Measurements from ENCODE around the gene DERA.
"Not testable (repeated sequence)": the region's sequence is repeated elsewhere in the genome, so short reads cannot be mapped to it uniquely, and the experiment has no call there.

DERA gene

DNA sequence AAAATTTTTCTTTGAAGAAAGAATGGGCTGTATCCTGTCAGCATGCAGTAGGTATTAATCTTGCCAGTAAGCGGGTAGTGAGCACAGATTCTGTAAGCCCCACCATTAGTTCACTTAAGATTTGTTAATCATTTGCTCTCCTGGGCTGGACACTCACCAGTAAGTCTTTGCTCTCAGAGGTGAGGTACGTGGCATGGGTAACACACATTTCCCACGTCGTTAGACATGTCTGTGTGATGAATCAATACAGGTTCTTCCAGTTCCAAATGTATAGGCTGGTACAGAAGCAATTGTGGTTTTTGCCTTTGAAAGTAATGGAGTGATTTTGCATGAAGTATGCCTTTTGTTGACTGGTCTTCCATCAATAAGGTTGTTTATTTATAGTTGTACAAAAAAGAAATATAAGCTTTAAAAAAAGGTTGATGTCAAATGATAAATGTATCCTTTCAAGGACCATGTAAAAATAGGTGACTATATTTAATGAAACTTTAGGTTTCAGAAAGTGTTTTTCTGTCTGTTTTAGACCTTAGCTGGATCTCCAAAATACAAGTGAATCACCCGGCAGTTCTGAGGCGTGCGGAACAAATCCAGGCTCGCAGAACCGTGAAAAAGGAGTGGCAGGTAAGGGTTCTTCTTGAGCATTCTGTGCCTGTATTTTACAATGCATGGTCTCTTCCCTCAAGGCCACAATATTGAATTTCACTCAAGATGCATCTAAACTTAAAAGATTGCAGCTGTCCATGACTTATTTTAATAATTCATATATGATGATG is 45.5 kb downstream of the DERA start:
- in situ Hi-C loops (cut with MboI; ENCODE audit: low sequenced_read_pairs): no loop called here

DNA sequence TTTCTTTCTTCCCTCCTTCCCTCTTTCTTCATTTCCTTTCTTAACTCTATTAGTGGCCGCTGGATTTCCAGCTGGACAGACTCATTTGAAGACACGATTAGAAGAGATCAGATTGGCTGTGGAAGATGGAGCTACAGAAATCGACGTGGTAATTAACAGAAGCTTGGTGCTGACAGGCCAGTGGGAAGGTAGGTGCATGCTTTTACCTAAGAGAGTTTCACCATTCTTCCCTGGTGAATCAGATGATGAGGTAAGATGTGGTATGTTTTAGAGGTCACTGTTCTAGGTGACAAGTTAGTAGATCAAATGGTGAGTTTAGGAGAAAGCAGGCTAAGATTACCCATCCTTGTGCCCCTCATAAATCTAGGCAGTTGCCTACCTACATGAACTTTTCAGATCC is 51.6 kb downstream of the DERA start:
- in situ Hi-C loops (cut with MboI; ENCODE audit: low sequenced_read_pairs): no loop called here

DNA sequence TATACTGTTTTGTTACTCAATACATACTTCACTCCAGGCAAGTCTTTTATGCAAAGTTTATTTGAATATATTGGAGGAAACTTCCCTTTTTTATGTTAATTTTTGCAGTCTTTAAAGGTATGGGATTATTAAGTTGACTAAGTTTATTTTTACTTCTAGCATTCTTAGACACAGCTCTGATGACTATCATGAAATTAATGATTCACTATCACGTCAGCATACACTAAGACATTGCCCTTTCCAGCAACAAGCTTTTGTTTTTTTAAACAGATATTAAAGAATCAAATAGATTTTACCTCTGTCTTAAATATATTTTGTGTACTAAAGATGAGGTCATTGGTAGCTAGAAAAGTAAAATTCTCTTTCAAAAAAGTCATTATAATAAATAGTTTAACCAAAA is 52.1 kb downstream of the DERA start:
- in situ Hi-C loops (cut with MboI; ENCODE audit: low sequenced_read_pairs): no loop called here

DNA sequence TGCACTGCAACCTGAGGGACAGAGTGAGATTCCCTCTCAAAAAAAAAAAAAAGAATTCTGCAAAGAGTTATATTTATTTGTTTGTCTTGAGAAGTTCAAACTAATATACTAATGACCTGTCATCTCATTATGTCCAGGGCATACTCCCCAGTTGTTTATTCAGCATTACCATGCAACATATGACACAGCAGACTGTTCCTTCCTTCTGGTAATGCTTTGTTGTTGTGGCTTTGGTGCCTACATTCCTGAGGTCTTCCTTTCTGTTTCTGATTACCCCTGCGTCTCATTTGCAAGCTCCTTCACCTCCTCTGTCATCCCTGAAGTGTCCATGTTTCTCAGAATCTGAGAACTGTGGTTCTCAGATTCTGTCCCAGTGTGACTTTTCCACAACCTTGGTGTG is 55.3 kb downstream of the DERA start:
- in situ Hi-C loops (cut with MboI; ENCODE audit: low sequenced_read_pairs): no loop called here

DNA sequence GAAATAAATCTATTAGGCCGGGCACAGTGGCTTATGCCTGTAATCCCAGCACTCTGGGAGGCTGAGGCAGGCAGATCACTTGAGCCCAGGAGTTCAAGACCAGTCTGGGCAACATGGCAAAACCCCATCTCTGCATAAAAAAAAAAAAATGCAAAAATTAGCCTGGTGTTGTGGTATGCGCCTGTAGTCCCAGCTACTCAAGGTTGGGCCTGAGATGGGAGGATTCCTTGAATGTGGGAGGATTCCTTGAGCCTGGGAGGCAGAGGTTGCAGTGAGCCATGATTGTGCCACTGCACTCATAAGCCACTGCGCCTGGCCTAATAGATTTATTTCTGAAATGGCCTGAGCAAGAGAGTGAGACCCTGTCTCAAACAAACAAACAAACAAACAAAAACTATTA is 55.9 kb downstream of the DERA start:
- in situ Hi-C loops (cut with MboI; ENCODE audit: low sequenced_read_pairs): not testable (repeated sequence)

DNA sequence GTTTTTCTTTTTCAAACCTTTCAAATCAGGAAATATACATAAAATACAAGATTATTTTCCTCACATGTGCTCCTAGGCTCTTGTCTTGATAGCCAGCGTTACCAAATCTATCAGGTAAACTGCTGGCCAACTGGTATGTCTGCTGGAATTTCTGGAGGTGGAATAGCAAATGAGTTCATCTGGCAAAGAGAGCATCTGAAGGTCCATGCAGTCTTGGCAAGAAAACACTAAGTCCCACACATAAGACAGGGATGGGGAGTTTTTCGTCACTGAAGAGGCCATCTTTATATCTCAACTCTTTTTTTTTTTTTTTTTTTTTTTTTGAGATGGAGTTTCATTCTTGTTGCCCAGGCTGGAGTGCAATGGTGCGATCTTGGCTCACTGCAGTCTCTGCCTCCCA is 60.1 kb downstream of the DERA start:
- in situ Hi-C loops (cut with MboI; ENCODE audit: low sequenced_read_pairs): no loop called here

DNA sequence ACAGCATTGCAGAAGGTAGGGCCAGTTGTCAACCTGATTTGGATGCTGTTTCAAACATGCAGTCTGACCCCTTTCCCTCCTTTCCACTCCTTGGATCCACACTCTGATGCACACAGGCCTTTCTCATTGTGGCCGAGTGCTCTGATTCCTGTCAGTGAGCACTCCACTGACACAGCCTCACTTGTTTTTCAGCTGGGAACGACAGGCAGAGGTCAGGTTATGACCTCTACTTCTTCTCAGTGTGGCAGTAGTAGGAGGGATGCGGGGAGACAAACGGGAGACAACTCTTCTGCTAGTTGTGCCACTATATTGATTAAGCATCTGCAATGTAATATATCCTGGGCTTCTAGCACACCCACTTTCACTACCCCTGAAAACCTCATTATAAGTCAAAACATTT is 61.8 kb downstream of the DERA start:
- in situ Hi-C loops (cut with MboI; ENCODE audit: low sequenced_read_pairs): no loop called here

DNA sequence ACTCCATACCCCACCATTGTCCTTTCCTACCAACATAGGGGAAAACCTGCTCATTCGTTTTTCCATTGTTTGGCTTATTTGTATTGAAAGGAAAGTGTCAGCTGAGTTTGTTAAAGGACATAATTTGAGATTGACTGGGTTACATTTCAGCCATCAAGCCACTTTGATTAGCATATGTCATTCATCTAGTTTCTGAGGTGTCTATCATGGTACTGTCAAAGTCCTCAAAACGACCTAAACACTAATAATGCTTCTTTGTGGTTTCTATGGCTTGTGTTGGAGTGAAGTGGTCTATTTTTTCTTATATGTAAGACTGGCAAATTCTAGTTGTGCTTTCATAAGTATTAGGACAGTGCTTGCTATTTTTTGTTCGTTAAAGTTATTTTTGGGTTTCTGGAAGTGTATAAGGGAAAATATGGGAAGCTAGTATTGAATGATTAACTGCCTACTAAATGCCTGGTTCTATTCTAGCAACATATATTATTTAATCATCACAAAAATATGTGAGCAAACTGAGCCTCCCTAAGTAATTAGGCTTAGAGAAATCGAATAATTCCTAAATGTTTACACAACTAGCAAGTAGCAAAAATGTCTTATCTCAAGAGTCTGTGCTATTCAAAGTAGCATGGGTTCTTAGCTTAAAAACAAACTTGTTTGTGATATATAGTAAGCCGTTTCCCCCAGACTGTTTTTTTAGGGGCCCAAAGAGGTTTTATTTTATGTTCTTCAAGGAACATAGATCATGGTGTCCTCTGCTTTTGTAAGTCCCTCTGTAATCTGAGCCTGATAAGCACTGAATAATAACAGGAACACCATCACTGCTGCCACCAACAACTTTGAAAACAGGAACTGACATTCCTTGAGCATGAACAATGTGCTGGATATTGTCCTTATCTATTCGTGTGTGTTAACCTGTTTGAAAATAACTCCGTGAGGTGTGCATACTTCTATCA is 67.1 kb downstream of the DERA start:
- in situ Hi-C loops (cut with MboI; ENCODE audit: low sequenced_read_pairs): no loop called here

DNA sequence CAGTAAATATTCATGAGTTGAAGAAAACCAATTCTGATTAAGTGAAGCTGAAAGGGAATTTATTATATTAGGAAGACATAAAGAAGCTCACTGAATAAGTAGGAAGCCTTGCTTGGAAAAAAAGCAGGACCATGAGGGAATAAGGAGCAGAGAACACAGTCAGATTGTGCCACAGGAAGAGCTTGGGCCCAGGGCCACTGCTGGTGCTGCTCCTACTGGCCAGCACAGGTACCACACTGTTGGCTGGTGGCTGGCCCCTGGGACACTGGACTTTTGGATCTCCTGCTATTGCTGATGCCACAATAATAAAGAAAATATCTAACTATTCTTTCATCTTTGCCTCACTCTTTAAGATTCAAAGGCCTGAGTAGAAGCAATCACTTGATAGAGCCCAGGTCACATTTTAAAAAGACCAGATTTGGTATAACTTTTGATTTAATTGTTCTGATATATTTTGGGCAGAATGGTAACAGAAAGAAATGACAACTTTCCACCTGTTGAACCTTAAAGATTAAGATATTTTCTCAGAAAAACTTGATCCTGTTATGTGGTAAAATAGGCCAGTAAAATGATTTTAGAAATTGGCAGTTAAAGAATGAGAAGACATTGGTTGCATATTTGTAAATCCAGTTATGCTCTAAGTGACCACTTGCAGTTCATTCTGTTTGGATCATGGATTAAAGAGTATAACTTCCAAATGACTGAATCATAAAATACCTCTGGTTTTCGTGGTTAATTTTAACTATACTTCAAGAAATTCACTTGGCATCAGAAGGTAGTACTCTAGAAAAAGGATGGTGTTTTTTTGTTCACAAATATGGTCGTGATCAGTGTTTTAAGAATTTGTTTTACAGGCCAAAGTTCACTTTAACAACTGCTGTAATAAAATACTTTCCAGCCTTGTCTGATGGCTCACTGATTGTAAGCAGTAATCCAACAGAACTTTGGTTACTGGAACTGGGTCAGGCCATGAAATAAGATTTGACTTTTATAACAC is 68.3 kb downstream of the DERA start:
- in situ Hi-C loops (cut with MboI; ENCODE audit: low sequenced_read_pairs): no loop called here

DNA sequence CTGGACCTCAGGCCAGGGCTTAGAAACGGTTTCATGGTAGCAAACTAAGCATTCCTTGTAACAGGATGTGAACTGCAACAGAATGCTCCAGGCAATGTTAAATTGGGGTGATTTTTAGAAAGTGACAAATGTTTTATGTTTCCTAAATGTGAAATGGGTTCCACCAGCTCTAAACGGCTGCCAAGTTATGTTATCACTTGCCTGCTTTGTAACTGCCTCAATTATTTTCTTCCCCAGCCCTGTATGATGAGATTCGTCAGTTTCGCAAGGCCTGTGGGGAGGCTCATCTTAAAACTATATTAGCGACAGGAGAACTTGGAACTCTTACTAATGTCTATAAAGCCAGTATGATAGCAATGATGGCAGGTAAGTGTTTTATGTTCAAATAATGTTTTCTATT is 70.9 kb downstream of the DERA start:
- in situ Hi-C loops (cut with MboI; ENCODE audit: low sequenced_read_pairs): no loop called here

DNA sequence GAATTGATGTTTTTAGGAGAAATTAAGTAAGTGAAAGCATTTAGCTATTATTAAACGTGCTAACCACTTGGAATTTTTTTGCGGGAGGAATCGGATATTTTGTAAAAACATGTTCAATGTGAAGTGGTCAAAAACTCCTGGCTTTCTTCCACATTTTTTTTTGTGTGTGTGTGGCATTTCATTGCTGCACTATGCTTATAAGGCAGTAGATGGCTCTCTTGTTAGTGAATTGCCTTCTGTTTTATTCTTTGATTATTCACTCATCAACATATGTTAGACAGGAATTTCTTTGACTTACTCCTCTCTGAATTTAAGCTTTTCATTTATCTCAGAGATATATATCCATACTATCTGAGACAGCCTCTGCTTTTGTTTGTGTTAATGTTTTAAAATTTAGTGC is 71.3 kb downstream of the DERA start:
- in situ Hi-C loops (cut with MboI; ENCODE audit: low sequenced_read_pairs): no loop called here

DNA sequence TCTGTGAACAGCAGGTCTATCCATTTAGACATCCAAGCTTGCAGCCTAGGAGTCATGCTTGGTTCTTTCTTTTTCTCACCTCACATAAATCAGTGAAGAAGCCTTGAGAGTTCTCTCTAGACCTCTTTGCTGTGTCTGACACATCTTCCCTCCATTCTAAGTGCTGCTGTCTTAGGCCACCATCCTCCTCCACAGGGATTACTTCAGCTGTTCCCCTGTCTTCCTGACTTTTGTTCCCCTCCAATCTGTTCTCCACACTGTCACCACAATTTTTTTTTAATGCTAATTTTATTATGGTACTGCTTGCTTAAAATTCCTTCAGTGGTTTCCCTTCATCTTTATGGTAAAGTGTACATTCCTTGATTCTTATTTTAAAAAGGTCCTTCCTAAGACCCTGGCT is 71.8 kb downstream of the DERA start:
- in situ Hi-C loops (cut with MboI; ENCODE audit: low sequenced_read_pairs): no loop called here

DNA sequence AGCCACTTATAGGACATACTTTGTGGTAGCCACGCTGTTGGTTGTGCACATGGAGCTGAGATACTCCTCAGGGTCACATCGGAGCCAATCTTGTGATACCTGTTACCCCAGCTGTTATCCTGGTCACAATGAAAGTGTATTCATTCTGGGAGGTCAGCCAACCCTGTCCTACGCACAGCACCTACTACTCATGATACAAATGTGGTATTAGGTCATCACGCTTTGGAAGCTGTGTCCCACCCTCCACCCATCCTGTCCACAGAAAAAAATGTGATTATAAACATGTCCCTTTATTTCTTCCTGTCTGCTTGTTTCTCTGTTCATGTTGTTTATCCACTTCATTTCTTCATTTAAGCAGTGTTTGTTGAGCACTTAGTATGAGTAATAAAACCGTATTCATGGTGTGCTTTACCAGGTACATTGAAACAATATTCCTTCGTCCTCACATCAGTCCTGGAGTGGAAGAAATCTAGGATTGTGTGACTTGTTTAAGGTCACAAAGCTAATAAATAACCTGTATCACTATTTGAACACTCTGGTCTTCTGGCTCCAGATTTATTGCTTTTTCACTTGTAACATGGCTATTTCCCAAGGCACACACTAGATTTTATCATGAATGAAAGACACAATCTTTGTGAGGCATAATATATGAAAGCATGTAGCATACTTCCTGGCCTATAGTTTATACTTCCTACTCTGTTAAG is 73.1 kb downstream of the DERA start:
- in situ Hi-C loops (cut with MboI; ENCODE audit: low sequenced_read_pairs): no loop called here

DNA sequence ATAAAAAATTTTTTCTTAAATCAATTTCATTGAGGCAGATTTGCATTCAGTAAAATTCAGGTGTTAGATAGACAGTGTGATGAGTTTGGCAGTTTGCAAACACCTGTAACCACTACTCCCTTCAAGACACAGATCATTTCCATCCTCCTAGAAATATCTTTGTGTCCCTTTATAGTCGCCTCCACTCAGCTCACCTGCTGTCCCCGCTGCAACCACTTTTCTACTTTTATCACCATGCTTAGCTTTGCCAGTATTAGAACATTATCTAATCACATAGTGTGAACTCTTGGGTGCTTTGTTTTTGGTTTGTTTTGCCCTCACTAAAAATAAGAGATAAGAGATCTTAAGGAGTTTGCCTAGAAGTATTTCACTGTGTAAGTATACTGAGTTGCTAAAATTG is 73.8 kb downstream of the DERA start:
- in situ Hi-C loops (cut with MboI; ENCODE audit: low sequenced_read_pairs): no loop called here

DNA sequence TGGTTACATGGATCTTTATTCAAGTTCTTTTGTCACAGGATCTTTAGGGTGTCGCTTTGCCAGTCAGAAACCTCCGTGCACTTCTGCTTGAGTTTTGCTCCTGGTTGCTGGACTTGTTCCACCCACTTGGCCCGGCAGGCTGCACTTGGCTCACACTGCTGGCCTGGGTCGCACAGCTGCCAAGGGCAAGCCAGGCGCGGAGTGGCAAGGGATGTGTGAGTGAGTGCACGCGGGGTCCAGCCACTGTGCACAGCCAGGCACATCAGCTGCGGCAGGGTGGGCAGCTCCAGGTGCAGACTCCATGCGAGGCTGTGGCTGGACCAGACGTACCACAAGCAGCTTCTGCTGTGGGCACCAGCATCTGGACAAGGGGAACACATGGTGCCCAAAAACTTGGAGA is 76.6 kb downstream of the DERA start:
- in situ Hi-C loops (cut with MboI; ENCODE audit: low sequenced_read_pairs): no loop called here

DNA sequence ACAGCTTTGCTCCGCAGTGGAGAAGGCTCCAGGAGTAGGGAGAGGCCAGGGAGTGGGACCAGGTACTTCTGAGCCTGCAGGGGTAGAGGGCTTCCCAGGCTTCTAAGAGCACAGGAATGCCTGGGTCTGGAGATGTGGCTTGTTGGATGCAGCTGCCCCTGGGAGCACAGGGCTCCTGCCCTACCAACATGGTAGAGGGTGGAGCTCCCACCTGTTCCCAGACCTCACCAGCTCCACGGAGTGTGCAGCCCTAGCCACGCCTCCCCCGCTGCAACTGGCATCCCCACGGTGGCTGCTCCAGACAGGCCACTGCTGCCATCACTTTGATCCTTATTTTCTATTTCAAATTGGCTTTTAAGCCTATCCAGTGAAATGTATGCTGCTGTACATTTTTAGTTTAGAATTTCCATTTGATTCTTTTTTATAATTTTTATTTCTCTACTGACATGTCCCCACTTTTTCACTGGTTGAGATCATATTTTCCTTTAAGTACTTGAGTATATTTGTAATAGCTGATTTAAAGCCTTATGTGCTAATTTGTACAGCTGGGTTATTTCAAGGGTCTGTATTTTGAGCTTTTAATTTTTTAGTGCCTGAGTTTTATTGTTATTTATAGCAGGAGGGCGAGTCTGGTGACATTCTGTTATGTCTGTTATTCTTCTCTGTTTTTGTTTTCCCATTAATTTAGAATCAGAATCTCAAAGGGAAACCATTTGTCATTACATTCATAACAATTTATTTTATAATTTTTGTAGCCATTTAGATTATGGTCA is 78.0 kb downstream of the DERA start:
- in situ Hi-C loops (cut with MboI; ENCODE audit: low sequenced_read_pairs): no loop called here

DNA sequence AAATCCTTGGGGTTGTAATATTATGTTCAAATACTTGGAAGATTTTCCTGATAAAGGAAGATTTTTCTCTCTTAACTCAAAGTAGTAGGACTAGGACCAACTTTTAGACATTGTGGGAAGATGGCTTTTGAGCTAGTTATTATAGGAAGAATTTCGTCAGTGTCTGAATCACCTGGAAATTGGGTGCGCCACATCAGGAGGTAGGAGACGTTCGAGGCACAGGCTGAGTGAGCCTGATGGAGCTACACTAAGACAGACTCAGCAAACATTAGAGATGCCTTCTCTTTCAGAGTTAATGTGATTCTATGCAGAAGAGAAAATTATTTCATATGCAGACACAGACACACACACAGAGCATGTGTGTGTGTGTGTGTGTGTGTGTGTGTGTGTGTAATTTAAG is 84.7 kb downstream of the DERA start:
- in situ Hi-C loops (cut with MboI; ENCODE audit: low sequenced_read_pairs): no loop called here

DNA sequence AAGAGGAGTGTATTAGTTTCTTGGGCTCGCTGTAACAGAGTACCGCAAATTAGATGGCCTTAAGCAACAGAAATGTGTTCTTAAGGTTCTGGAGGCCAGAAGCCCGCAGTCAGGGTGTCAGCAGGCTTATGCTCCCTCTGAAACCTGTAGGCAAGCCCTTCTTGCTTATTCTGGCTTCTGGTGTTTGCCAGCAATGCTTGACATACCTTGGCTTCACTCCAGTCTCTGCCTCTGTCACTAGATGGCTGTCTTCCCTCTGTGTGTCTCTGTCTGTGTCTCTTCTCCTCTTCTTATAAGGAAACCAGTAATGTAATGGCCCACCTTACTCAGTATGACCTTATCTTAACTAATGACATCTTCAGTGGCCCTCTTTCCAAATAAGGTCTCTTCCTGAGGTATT is 85.1 kb downstream of the DERA start:
- in situ Hi-C loops (cut with MboI; ENCODE audit: low sequenced_read_pairs): no loop called here

DNA sequence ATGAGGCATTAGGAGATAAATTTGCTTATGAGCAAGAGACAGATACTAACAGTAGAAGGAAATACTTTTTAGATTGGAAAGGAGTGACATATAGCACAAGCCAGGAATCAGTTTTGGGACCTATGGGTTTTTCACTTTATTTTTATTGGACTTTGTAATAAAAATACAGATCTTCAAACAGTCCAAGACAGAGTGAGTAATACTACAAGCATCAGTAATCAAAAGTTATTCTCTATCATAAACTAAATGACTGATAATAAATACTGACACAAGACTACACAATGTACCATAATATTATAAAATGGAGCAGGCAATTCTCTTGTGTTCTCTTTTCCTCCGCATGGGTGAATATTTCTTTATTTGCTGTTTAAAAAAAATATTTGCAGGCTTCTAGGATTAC is 85.8 kb downstream of the DERA start:
- in situ Hi-C loops (cut with MboI; ENCODE audit: low sequenced_read_pairs): no loop called here

DNA sequence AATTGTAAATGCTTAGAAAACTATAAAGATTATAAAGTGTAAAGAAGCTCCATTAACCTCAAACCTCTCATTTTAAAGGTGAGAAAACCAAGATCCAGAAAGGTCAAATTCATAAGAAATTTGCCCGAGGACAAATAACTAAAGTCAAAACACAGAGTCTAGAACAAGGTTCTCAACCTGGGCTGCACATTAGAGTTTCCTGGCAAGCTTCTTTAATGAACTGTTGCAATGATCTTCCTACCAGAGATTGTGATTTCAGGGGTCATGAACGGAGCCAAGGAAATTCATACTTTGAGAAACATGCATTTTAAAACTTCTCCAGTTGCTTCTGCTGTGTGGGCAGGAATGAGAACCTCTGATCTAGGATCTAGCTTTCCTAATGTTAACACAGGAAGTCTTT is 86.8 kb downstream of the DERA start:
- in situ Hi-C loops (cut with MboI; ENCODE audit: low sequenced_read_pairs): no loop called here
